GM23338 (cell line): Measurements from ENCODE around the gene LRRC8B. TPM values are rescaled to one million over a fixed set of nuclear protein-coding genes. Genes with fewer than 3 reads are reported as not detected.

Source experiments
- ATAC-seq: fragments of 200-7000 bp; cut with Tn5 transposase; 3 replicates; pipeline ENCODE4 v1.9.1; 2020
- DNase-seq: peaks from one replicate; pipeline ENCODE4 v3.0.0-alpha.2; 2015; ENCODE audit warnings: low spot score
- H2AFZ ChIP-seq: fragments of 200-600 bp; sonication (generic); 2 replicates; pipeline ENCODE4 v1.8.0; 2016; ENCODE audit warnings: antibody characterized with exemption, mild to moderate bottlenecking, moderate library complexity
- H3F3A ChIP-seq: fragments of 200-600 bp; sonication (generic); replicated peaks from 2 replicates; pipeline ENCODE4 v1.8.0; 2017; ENCODE audit warnings: antibody characterized with exemption, mixed run types, low read depth
- H3K27ac ChIP-seq: fragments of 200-600 bp; sonication (generic); 2 replicates; pipeline ENCODE4 v1.6.1; 2016; ENCODE audit warnings: low read depth
- H3K27me3 ChIP-seq: fragments of 200-600 bp; sonication (generic); 2 replicates; pipeline ENCODE4 v1.8.0; 2016; ENCODE audit warnings: mild to moderate bottlenecking, mixed run types, moderate library complexity; ENCODE audit not compliant: insufficient read depth
- H3K36me3 ChIP-seq: fragments of 200-600 bp; sonication (generic); 2 replicates; pipeline ENCODE4 v1.8.0; 2016; ENCODE audit warnings: mild to moderate bottlenecking; ENCODE audit not compliant: insufficient read depth
- H3K4me1 ChIP-seq: fragments of 200-600 bp; sonication (generic); 2 replicates; pipeline ENCODE4 v1.8.0; 2016; ENCODE audit warnings: mild to moderate bottlenecking, moderate library complexity; ENCODE audit not compliant: insufficient read depth
- H3K4me2 ChIP-seq: fragments of 200-600 bp; sonication (generic); 2 replicates; pipeline ENCODE4 v1.7.1; 2017; ENCODE audit warnings: mixed run types
- H3K4me3 ChIP-seq: fragments of 200-600 bp; sonication (generic); 2 replicates; pipeline ENCODE4 v1.6.1; 2016; ENCODE audit warnings: mixed run types
- H3K79me2 ChIP-seq: fragments of 200-600 bp; sonication (generic); replicated peaks from 2 replicates; pipeline ENCODE4 v1.8.0; 2017; ENCODE audit warnings: mild to moderate bottlenecking; ENCODE audit not compliant: insufficient read depth
- H3K9me2 ChIP-seq: fragments of 200-600 bp; sonication (generic); 2 replicates; pipeline ENCODE4 v1.8.0; 2017; ENCODE audit not compliant: insufficient read depth
- H4K20me1 ChIP-seq: fragments of 200-600 bp; sonication (generic); replicated peaks from 2 replicates; pipeline ENCODE4 v1.8.0; 2017; ENCODE audit warnings: mild to moderate bottlenecking; ENCODE audit not compliant: insufficient read depth
- H3K27ac Mint-ChIP-seq: 2 replicates; pipeline ENCODE4 v1.8.0; 2020; ENCODE audit warnings: inconsistent platforms, mild to moderate bottlenecking, moderate library complexity, mixed read lengths
- H3K27me3 Mint-ChIP-seq: 3 replicates; pipeline ENCODE4 v1.8.0; 2022; ENCODE audit warnings: low read depth, mild to moderate bottlenecking, moderate library complexity, mixed read lengths, inconsistent platforms; ENCODE audit not compliant: insufficient read depth, poor library complexity
- H3K36me3 Mint-ChIP-seq: 3 replicates; pipeline ENCODE4 v1.8.0; 2021; ENCODE audit warnings: low read depth, mild to moderate bottlenecking, inconsistent platforms, moderate library complexity, mixed read lengths
- H3K4me1 Mint-ChIP-seq: 3 replicates; pipeline ENCODE4 v1.8.0; 2020; ENCODE audit warnings: mild to moderate bottlenecking, inconsistent platforms, mixed read lengths
- H3K4me3 Mint-ChIP-seq: 3 replicates; pipeline ENCODE4 v1.8.0; 2021; ENCODE audit warnings: moderate library complexity, mild to moderate bottlenecking, inconsistent platforms, mixed read lengths
- H3K9me3 Mint-ChIP-seq: 3 replicates; pipeline ENCODE4 v1.8.0; 2020; ENCODE audit warnings: moderate library complexity, mild to moderate bottlenecking, inconsistent platforms, mixed read lengths
- CTCF ChIP-seq, 2 experiments: fragments of 200-600 bp in 1 of 2; sonication (generic) in 1 of 2; conservative IDR thresholded peaks; 2 replicates each; pipeline versions ENCODE4 v1.5.1 to v1.6.1; 2016 to 2017; ENCODE audit warnings: antibody characterized with exemption in 2 of 2, low read depth in 2 of 2, mild to moderate bottlenecking in 2 of 2, moderate library complexity in 1 of 2
- EZH2 ChIP-seq: fragments of 200-600 bp; sonication (generic); IDR thresholded peaks from one replicate; pipeline ENCODE4 v1.8.0; 2017; ENCODE audit warnings: antibody characterized with exemption, mild to moderate bottlenecking, low read depth; ENCODE audit not compliant: unreplicated experiment
- POLR2AphosphoS5 ChIP-seq: IDR thresholded peaks from 2 replicates; pipeline ENCODE4 v1.6.1; 2016; ENCODE audit warnings: antibody characterized with exemption, low read depth
- ZNF114 ChIP-seq: fragments of 250-450 bp; sonication (Bioruptor Pico); IDR thresholded peaks from 2 replicates; pipeline ENCODE4 v1.5.0; 2020; ENCODE audit warnings: mild to moderate bottlenecking, moderate library complexity
- ZNF462 ChIP-seq: fragments of 250-450 bp; sonication (Bioruptor Pico); IDR thresholded peaks from 2 replicates; pipeline ENCODE4 v1.5.0; 2020; ENCODE audit warnings: mild to moderate bottlenecking, moderate library complexity
- polyA plus RNA-seq: library from polyadenylated mRNA; unstranded; fragments of >200 nt; fragmentation: Nextera tagmentation; extraction: Ambion mirVana; gene quantifications from 2 replicates; pipeline ENCODE4 v1.2.1, GENCODE V29; 2016
- total RNA-seq: library from RNA; depleted of rRNA; stranded (reverse); fragments of >200 nt; shearing (Covaris generic); gene quantifications from 2 replicates; pipeline ENCODE4 v1.2.3, GENCODE V29; 2014

Gene LRRC8B
- total and polyA plus RNA-seq, 2 experiments from 2014 or later = 9.0 to 26.5 TPM

DNA sequence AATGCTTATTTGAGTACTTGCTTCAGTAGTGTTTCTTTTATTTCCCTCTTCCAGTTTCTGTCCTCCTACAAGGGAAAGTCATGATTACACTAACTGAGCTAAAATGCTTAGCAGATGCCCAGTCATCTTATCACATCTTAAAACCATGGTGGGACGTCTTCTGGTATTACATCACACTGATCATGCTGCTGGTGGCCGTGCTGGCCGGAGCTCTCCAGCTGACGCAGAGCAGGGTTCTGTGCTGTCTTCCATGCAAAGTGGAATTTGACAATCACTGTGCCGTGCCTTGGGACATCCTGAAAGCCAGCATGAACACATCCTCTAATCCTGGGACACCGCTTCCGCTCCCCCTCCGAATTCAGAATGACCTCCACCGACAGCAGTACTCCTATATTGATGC lies 57.9 kb downstream of the LRRC8B start (continued):
- no peak for TF ChIP-seq ZNF462 (CRISPR knock-in tag)
- TF ChIP-seq ZNF114 (CRISPR knock-in tag) = no peak

GRCh38 chr1:89584211-89584610 lies 59.6 kb downstream of the LRRC8B start:
- Mint-ChIP-seq H3K4me1 (peaks cover 27% of the 10 kb centered on the region), H3K36me3 (peaks cover 24% of the 10 kb centered on the region), H3K27ac (no peak overlapping the region), H3K4me3 (no peak overlapping the region), H3K27me3 (no peaks in the 10 kb centered on the region), H3K9me3 (no peaks in the 10 kb centered on the region)
- Histone ChIP-seq H2AFZ (no peak overlapping the region), H3K4me1 (peaks cover 11% of the 10 kb centered on the region; the same call in 1 of the 2 replicates), H3K9me2 (no peaks in the 10 kb centered on the region), H3K36me3 (peaks cover 19% of the 10 kb centered on the region; the same call in 1 of the 2 replicates), H3K27ac (no peak overlapping the region), H3F3A (no peaks in the 10 kb centered on the region), H3K4me2 (no peak overlapping the region), H3K4me3 (no peak overlapping the region), H3K79me2 (peaks cover 25% of the 10 kb centered on the region), H4K20me1 (peaks cover 17% of the 10 kb centered on the region), H3K27me3 (no peaks in the 10 kb centered on the region)
- ATAC-seq = no peak
- no peak for DNase-seq
- TF ChIP-seq POLR2AphosphoS5 (no peak), ZNF462 (CRISPR knock-in tag) (no peak), EZH2 (no peak), CTCF (conservative IDR thresholded peaks at IDR 0.05; ENCODE audit: low read depth in 2 of 2) (no peak)
